Mononuclear cell (primary cell): Measurements from ENCODE around the gene HOXB6. TPM values are rescaled to one million over a fixed set of nuclear protein-coding genes. Genes with fewer than 3 reads are reported as not detected.

Experiments
- H3K27me3 ChIP-seq: 2 replicates; pipeline ENCODE4 v1.6.0; 2011; ENCODE audit warnings: low read length, control low read depth; ENCODE audit not compliant: insufficient read depth
- H3K4me1 ChIP-seq: 2 replicates; pipeline ENCODE4 v1.5.1; 2011; ENCODE audit warnings: mild to moderate bottlenecking, low read length, control low read depth; ENCODE audit not compliant: insufficient read depth
- H3K4me3 ChIP-seq: 2 replicates; pipeline ENCODE4 v1.5.1; 2011; ENCODE audit warnings: mild to moderate bottlenecking, low read length, moderate library complexity
- H3K9me3 ChIP-seq: 2 replicates; pipeline ENCODE4 v1.5.1; 2011; ENCODE audit warnings: low read depth, mild to moderate bottlenecking, control low read depth, low read length
- total RNA-seq: library from RNA; depleted of rRNA; stranded (reverse); fragments of >200 nt; gene quantifications from one replicate; pipeline ENCODE4 v1.2.3, GENCODE V29; 2012

HOXB6 gene
- total RNA-seq, 1 donor = not detected

DNA sequence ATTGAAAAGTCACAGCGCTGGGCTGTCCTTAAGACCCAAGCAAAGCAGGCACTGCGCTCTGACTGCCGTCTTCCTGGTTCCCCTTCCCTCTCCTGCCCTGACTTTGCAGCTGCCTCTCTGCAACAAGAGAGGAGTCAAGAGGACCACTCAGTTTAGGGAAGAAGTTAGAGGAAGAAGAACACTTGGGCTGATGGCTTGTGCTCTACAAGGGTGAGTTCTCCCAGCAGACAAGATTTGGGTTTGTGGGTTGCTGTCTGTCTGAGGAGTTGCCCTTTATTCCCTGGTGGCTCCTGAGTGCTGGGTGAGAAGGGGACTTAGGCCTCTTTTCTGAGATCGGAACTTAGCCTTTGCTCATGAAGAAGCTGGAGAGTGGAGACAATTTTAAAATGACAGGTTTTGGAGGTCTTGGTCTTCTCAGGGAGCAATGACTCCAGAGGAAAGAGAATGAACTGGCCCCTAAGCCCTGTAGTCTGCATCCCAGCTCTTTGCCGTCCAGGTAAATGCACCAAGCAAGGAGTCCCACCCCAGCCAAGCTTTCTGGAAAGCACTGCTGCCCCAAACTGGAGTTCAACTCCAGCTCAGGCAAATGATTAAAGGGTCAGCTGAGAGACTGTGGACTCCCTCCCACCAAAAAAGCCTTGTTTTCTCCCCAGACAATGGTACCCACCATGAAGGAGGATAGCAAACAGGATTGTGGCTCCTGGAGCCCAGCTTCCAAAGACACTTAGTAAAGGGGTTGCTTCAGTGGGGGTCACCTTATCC, 24.0 kb upstream of the HOXB6 start:
- Histone ChIP-seq H3K4me1 (peaks cover 23% of the 10 kb centered on the region), H3K27me3 (peaks cover 93% of the 10 kb centered on the region), H3K4me3 (no peak overlapping the region), H3K9me3 (no peaks in the 10 kb centered on the region)

DNA sequence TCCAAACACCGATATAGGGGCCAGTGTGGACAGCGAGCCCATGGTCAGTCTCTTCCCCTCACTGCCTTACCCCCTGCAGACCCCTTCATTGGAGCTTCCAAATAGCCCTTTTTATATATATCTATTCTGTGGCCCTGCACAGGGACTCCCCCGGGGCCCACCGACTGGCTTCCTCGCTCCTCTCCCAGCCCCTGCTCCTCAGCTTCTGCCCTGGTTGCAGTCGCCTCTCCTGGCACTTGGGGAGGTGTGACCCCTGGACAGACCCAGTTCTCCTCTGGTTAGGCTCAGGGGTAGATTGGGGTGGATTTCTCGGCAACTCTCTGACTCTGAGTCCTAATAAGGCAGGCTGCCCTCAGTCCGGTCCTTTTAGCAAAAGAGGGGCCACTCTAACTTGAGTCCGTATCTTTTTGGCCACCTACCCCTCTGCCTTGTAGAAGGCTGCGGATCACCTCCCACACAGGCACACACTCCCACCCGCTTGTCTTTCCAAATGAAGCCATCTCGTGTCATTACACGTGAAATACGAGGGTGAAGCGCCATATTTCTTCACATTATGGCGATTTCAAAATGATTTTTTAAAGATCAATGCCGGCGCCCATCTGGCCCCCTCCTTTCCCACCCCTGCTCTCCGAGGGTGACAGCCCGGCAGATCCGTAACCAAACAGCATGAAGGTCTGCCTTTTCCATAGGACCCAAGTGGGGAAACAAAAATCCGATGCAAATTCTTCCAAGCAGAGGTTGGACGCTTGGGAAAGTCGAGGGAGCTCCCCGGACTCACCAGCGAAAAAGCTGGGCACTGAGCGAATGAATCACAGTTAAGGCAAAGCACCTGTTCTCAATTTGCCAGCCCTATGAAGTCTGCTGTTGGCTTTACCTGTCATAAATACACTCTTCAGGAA, 23.1 kb upstream of the HOXB6 start:
- Histone ChIP-seq H3K4me3 (no peak overlapping the region), H3K27me3 (peaks cover 93% of the 10 kb centered on the region), H3K4me1 (peaks cover 23% of the 10 kb centered on the region), H3K9me3 (no peaks in the 10 kb centered on the region)

- peaks cover 93% of the 10 kb centered on the region for H3K27me3 ChIP-seq
- H3K9me3 ChIP-seq = no peaks in the 10 kb centered on the region
- H3K4me1 ChIP-seq = peaks cover 23% of the 10 kb centered on the region
- no peak overlapping the region for H3K4me3 ChIP-seq
These were observed 22.4 kb upstream of the HOXB6 start for GRCh38 chr17:48627118-48627597.

- Histone ChIP-seq H3K4me3 (no peak within 1 kb of the TSS), H3K27me3 (peaks cover 93% of the 10 kb centered on the region), H3K9me3 (no peaks in the 10 kb centered on the region), H3K4me1 (peaks cover 23% of the 10 kb centered on the region)
These were observed 21.7 kb upstream of the HOXB6 start, which contains the start of gene HOXB9 for GRCh38 chr17:48626245-48627117. Gene HOXB9 (minus strand): TSS chr17:48626358. CDS start chr17:48626269, 89 bp downstream.

GRCh38 chr17:48625495-48626244, 20.9 kb upstream of the HOXB6 start:
- Histone ChIP-seq H3K27me3 (peaks cover 94% of the 10 kb centered on the region), H3K4me3 (no peak overlapping the region), H3K9me3 (no peaks in the 10 kb centered on the region), H3K4me1 (peaks cover 23% of the 10 kb centered on the region)

GRCh38 chr17:48624544-48625494, 20.0 kb upstream of the HOXB6 start:
- Histone ChIP-seq H3K4me3 (no peak overlapping the region), H3K27me3 (peaks cover 94% of the 10 kb centered on the region), H3K4me1 (peaks cover 23% of the 10 kb centered on the region), H3K9me3 (no peaks in the 10 kb centered on the region)

DNA sequence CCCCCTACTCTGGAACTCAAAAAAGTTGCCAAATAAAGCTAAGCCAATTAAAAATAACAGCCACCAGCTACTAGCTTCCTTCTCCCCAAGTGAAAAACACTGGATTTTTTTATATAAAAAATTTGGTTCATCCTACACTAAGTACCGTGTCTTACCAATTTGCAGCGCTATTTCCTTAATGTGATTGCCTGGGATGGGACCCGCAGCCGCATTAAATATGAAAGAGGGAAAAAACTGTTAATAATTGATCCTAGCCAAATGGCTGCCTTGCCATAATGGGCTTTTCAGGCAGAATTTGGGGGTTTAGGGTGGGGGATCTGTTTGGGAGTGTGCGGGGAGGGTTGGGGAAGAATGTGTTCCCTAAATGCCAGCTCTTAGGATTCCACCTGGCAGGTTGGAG, 19.3 kb upstream of the HOXB6 start:
- H3K9me3 ChIP-seq = no peaks in the 10 kb centered on the region
- peaks cover 23% of the 10 kb centered on the region for H3K4me1 ChIP-seq
- H3K27me3 ChIP-seq = peaks cover 94% of the 10 kb centered on the region
- H3K4me3 ChIP-seq = no peak overlapping the region

GRCh38 chr17:48623583-48623982, 18.8 kb upstream of the HOXB6 start:
- H3K9me3 ChIP-seq = no peaks in the 10 kb centered on the region
- H3K4me1 ChIP-seq = peaks cover 29% of the 10 kb centered on the region
- H3K4me3 ChIP-seq = no peak overlapping the region
- H3K27me3 ChIP-seq = peaks cover 94% of the 10 kb centered on the region

- Histone ChIP-seq H3K4me3 (no peak overlapping the region), H3K27me3 (peaks cover 94% of the 10 kb centered on the region), H3K4me1 (peaks cover 34% of the 10 kb centered on the region), H3K9me3 (no peaks in the 10 kb centered on the region)
These were observed 18.1 kb upstream of the HOXB6 start for GRCh38 chr17:48622857-48623256.

DNA sequence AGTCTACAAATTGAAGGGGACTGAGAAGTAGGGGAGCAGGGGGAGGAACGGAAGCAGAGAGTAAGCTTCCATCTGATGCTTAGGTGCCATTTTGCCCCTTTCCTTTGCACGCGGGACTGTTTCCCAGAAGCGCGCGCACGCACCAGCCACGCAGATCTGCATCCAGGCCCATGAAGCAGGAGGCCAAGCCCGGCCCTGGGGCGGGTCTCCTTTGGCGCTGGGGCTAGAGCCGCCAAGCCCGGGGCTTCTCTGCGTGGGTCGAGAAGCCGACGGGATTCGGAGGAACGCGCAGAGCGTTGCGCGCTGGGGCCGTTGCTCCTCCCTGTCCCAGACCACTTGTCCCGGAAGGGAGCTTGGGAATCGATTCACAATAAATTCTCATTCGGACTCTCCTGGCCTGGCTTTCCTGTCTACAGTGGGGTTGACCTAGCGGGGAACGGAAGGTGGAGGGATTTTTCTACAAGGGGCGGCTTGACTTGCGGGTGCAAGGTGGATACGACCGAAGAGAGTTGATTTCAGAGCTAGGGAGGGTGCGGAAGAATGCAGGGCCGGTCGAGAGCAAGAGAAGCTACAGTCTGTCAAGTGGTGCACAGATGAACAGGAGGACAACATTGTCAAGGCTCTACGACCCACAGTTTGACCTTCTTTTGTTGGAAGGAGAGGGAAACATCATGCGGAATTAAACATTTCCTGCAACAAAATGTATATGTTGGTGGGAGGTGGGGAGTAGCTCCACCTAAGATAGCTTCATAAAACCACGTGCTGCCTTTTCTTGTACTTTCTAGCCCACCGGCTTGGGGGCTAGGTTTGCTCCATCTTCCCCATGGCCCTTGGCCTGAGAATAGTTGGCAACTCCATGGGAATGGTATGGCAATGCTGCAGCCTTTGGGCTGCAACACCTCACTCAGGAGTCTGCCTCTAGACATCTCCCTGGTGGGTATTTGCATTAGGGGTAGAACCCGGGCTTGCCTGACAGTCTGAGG, 16.9 kb upstream of the HOXB6 start:
- peaks cover 94% of the 10 kb centered on the region for H3K27me3 ChIP-seq
- H3K4me3 ChIP-seq = no peak overlapping the region
- peaks cover 29% of the 10 kb centered on the region for H3K4me1 ChIP-seq
- no peaks in the 10 kb centered on the region for H3K9me3 ChIP-seq

DNA sequence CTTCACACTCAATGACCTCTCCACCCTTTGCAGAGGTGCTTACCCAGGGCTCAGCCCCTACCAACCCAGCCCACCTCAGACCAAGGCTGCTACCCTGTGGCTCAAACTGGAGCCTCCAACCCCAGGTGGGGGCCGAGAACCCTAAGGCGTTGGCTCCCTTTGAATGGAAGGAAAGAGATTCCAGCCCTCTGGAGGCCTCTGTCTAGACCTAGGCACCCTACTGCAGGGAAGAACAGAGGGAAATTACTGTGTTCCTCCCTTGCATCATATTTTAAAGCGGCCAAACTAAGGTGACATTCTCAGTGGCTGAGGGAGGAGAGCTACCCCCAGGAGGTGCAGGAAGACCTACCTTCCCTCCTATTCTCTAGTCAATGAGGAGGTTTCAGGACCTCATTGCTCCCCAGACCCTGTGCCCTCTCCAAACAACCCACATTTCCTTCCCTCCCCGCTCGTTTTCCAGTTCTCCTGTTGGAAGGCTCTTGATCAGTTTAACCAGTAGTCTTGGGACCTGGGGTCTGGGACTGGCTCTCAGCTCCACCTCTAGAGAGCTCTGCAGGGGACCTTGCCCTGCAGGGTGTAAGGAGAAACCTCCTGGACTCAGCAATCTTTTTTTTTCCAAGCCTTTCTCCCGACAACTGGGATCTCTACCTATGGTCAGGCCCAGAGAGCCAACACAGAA, 15.8 kb upstream of the HOXB6 start:
- H3K9me3 ChIP-seq = no peaks in the 10 kb centered on the region

More for the DNA sequence above, 15.8 kb upstream of the HOXB6 start:
- Histone ChIP-seq H3K4me3 (no peak overlapping the region), H3K27me3 (peaks cover 99% of the 10 kb centered on the region), H3K4me1 (peaks cover 23% of the 10 kb centered on the region)
